ENCODE results near the gene HMGB1.

GRCh38 chr13:30510811-30511371, 45.2 kb upstream of the HMGB1 start:
- no peak for TF ChIP-seq EZH2 (IDR thresholded peaks at IDR 0.05; ENCODE audit: low read length, unreplicated experiment)
- TF ChIP-seq, protein P1, sequence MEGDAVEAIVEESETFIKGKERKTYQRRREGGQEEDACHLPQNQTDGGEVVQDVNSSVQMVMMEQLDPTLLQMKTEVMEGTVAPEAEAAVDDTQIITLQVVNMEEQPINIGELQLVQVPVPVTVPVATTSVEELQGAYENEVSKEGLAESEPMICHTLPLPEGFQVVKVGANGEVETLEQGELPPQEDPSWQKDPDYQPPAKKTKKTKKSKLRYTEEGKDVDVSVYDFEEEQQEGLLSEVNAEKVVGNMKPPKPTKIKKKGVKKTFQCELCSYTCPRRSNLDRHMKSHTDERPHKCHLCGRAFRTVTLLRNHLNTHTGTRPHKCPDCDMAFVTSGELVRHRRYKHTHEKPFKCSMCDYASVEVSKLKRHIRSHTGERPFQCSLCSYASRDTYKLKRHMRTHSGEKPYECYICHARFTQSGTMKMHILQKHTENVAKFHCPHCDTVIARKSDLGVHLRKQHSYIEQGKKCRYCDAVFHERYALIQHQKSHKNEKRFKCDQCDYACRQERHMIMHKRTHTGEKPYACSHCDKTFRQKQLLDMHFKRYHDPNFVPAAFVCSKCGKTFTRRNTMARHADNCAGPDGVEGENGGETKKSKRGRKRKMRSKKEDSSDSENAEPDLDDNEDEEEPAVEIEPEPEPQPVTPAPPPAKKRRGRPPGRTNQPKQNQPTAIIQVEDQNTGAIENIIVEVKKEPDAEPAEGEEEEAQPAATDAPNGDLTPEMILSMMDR (conservative IDR thresholded peaks at IDR 0.05; ENCODE audit: low read depth, low read length), result no peak
